Vagina (tissue), 2 donors: ENCODE measurements around the gene C7orf25. TPM values are rescaled to one million over a fixed set of nuclear protein-coding genes. Genes with fewer than 3 reads are reported as not detected.
A peak's percentile ranks its signal among the peaks of the same experiment; 100 is the strongest.

Experiments used
- DNase-seq, 2 donors: peaks; one replicate each; pipeline ENCODE4 v3.0.0-alpha.2; 2017; ENCODE audit errors: extremely low spot score in 2 of 2
- H3K27ac ChIP-seq: fragments of 200-600 bp; sonication (generic); one replicate; pipeline ENCODE4 v1.5.1; 2019
- H3K27me3 ChIP-seq: fragments of 200-600 bp; sonication (generic); one replicate; pipeline ENCODE4 v1.5.1; 2019
- H3K36me3 ChIP-seq, 2 donors: fragments of 200-600 bp; sonication (generic); one replicate each; pipeline ENCODE4 v1.5.1; 2017 to 2019
- H3K4me1 ChIP-seq: fragments of 200-600 bp; sonication (generic); one replicate; pipeline ENCODE4 v1.5.1; 2019
- H3K4me3 ChIP-seq, 2 donors: fragments of 200-600 bp; sonication (generic); 1 replicate in 1 of 2; 2 replicates in 1 of 2; pipeline ENCODE4 v1.5.1; 2016 to 2019
- H3K9me3 ChIP-seq: fragments of 200-600 bp; sonication (generic); one replicate; pipeline ENCODE4 v1.5.1; 2019
- CTCF ChIP-seq, 3 experiments: fragments of 450-650 bp in 2 of 3; fragments of 200-600 bp in 1 of 3; sonication (generic) in 1 of 3; IDR thresholded peaks; one replicate each; pipeline ENCODE4 v1.5.1; 2017 to 2019; ENCODE audit warnings: antibody characterized with exemption in 3 of 3, mild to moderate bottlenecking in 2 of 3, moderate library complexity in 2 of 3
- POLR2A ChIP-seq, 2 donors: fragments of 450-650 bp; IDR thresholded peaks; one replicate each; pipeline ENCODE4 v1.6.1; 2017; ENCODE audit warnings: antibody characterized with exemption in 2 of 2, mild to moderate bottlenecking in 2 of 2, moderate library complexity in 2 of 2
- POLR2AphosphoS5 ChIP-seq, 2 donors: sonication (generic); formaldehyde crosslinking; IDR thresholded peaks; one replicate each; pipeline ENCODE4 v1.9.0; 2017; ENCODE audit warnings: antibody characterized with exemption in 2 of 2, mild to moderate bottlenecking in 2 of 2, low read depth in 1 of 2; ENCODE audit not compliant: insufficient read depth in 1 of 2
- intact Hi-C: fragments of 100-400 bp; cut with DNase I; formaldehyde crosslinking; loops from one replicate; pipeline ENCODE4 v1.15.1; 2023
- total RNA-seq: library from RNA; depleted of rRNA; stranded (reverse); fragments of >200 nt; gene quantifications from one replicate; pipeline ENCODE4 v1.2.3, GENCODE V29; 2016

C7orf25 gene
- total RNA-seq, 1 donor from 2014 or later, result 5.4 TPM

DNA sequence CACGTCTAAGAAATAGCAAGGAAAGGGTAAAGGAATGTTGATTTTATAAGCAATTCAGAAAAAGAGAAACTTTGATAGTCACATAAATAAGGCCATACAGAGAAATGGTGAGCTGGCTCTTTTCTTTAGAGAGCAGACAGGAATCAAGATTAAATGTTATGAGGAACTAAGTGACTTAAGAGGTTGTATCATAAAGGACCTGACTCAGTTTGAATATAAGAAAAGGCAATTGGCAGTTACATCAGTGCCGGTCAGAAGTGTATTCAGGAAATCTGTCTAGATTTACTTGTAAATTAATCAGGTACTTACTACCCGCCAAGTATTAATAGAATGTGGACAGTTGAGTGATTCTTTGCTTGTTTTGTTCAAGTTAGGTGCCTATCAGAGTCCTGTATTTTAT, 22.4 kb upstream of the C7orf25 start:
- no peak overlapping the region for H3K27ac ChIP-seq
- peaks cover 46% of the 10 kb centered on the region for H3K4me1 ChIP-seq
- no peak for TF ChIP-seq CTCF (IDR thresholded peaks at IDR 0.05)
- no peak for TF ChIP-seq POLR2A (IDR thresholded peaks at IDR 0.05)
- TF ChIP-seq POLR2AphosphoS5 (IDR thresholded peaks at IDR 0.05; ENCODE audit: insufficient read depth in 1 of 2, low read depth in 1 of 2), result no peak
- H3K27me3 ChIP-seq, result no peaks in the 10 kb centered on the region
- peaks cover 0 to 38% of the 10 kb centered on the region in 2 donors for H3K36me3 ChIP-seq
- intact Hi-C loops, result no loop called here
- no peak for DNase-seq
- no peaks in the 10 kb centered on the region for H3K9me3 ChIP-seq
- no peak overlapping the region for H3K4me3 ChIP-seq

DNA sequence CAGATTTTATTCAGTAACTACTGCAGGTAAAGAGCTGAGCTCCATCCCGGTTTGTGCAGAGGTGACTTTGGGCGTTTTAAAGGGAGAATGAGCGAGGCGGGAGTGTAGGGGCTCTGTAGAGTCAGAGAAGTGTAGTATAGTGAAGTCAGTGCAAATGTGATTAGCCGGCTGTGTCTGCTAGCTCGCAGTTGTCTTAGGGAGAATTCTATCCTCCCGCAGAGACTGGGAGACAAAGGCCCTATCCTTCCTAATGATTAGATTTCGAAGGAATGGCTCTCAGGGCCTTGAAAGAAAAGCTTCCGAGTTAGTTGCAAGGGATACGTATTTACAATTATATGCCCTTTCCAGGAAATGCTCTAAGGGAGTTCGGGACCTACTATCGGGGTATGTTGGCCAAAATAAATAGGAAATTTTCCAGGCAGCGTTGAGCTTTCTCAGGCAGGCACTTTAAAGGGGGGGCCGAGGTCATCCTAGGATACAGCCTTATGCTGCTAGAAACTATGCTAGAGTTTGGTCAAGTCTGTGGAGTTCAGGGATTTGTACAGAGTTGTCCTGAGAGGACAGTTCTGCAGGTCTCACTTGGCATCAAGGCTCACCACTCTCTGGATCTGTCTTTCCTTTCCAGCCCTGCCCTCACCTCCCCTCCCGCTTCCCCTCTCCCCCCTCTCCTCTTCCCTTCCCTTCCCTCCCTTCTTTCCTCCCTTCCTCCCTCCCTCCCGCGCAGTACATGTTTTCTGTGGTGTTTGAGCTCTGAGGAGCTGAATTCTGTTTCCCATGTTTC, 21.1 kb upstream of the C7orf25 start:
- TF ChIP-seq POLR2A (IDR thresholded peaks at IDR 0.05), result no peak
- TF ChIP-seq CTCF (IDR thresholded peaks at IDR 0.05), result no peak

GRCh38 chr7:42931834-42932651, 20.2 kb upstream of the C7orf25 start, which contains the start of the genes MRPL32 and PSMA2:
MRPL32 (plus strand) TSS chr7:42932376; CDS start chr7:42932387, 11 bp downstream.
PSMA2 (minus strand) TSS chr7:42932174; CDS start chr7:42932158, 16 bp downstream.
- intact Hi-C loops, result loop anchor here (2.0 kb wide), 1 partner anchor 19 kb away; the partner anchor contains the start of gene C7orf25
- peaks cover 0 to 17% of the 10 kb centered on the region in 2 donors for H3K36me3 ChIP-seq
- H3K4me1 ChIP-seq, result peaks cover 69% of the 10 kb centered on the region

More for the DNA sequence above, 21.1 kb upstream of the C7orf25 start:
- intact Hi-C loops, result loop anchor here (2.0 kb wide), 1 partner anchor 20 kb away; the partner anchor contains the start of gene C7orf25
- peak overlapping the region; percentile 79 for H3K27ac ChIP-seq
- peaks cover 59% of the 10 kb centered on the region for H3K4me1 ChIP-seq
- no peak for DNase-seq
- H3K4me3 ChIP-seq, result peak overlapping the region; percentile 60 to 91
- no peaks in the 10 kb centered on the region for H3K27me3 ChIP-seq
- H3K36me3 ChIP-seq, result peaks cover 0 to 25% of the 10 kb centered on the region in 2 donors
- no peaks in the 10 kb centered on the region for H3K9me3 ChIP-seq

DNA sequence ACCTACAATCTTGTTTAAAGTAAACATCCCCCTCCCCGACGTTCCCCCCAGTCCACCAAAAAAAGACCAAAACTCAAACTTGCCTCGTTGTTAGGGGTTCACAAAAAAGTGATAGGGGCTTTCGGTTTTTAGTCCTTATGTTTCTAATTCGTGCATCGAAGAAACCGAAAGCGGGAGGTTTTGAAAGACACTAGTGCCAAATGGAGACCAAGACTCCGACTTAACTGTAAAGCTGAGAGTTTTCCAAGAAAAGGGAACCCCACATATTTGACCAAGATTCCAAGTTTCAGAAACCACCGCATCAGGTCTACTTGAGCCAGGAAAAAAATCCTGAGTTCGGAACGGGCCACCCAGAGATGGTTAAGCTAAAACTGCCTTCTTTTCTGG, 19.6 kb upstream of the C7orf25 start:
- H3K9me3 ChIP-seq, result no peaks in the 10 kb centered on the region
- peak overlapping the region; percentile 79 for H3K27ac ChIP-seq
- intact Hi-C loops, result no loop called here
- DNase-seq, result no peak
- TF ChIP-seq CTCF (IDR thresholded peaks at IDR 0.05), result no peak
- no peak for TF ChIP-seq POLR2AphosphoS5 (IDR thresholded peaks at IDR 0.05; ENCODE audit: insufficient read depth in 1 of 2, low read depth in 1 of 2)
- no peak for TF ChIP-seq POLR2A (IDR thresholded peaks at IDR 0.05)
- peaks cover 75% of the 10 kb centered on the region for H3K4me1 ChIP-seq
- peaks cover 0 to 15% of the 10 kb centered on the region in 2 donors for H3K36me3 ChIP-seq
- H3K4me3 ChIP-seq, result peak overlapping the region; percentile 60 to 91
- H3K27me3 ChIP-seq, result no peaks in the 10 kb centered on the region

More at GRCh38 chr7:42931834-42932651, 20.2 kb upstream of the C7orf25 start, which contains the start of the genes MRPL32 and PSMA2:
- peak; percentile 91 to 97 for TF ChIP-seq POLR2AphosphoS5 (IDR thresholded peaks at IDR 0.05; ENCODE audit: insufficient read depth in 1 of 2, low read depth in 1 of 2)
- TF ChIP-seq POLR2A (IDR thresholded peaks at IDR 0.05), result no peak
- no peak for TF ChIP-seq CTCF (IDR thresholded peaks at IDR 0.05)
- Histone ChIP-seq H3K9me3 (no peaks in the 10 kb centered on the region), H3K4me3 (peak within 1 kb of the TSS; percentile 60 to 91), H3K27me3 (no peaks in the 10 kb centered on the region), H3K27ac (peak within 1 kb of the TSS; percentile 79)
- peak in 1 of 2 donors; percentile 97 for DNase-seq
